SK-N-SH treated with all-trans-retinoic acid at 6 μM for 48 hours (cell line): ENCODE data around the gene HOGA1.

Experiments
- ATAC-seq: fragments of 200-7000 bp; cut with Tn5 transposase; 3 replicates; pipeline ENCODE4 v1.9.1; 2020; ENCODE audit warnings: mild to moderate bottlenecking, moderate library complexity
- ARNTL ChIP-seq: fragments of 450-650 bp; formaldehyde crosslinking; IDR thresholded peaks from 2 replicates; pipeline ENCODE4 v1.5.0; 2020; ENCODE audit warnings: low read depth, mild to moderate bottlenecking, moderate library complexity, borderline replicate concordance
- BACH2 ChIP-seq: fragments of 250-450 bp; sonication (Bioruptor Pico); IDR thresholded peaks from 2 replicates; pipeline ENCODE4 v1.9.0; 2021; ENCODE audit warnings: mild to moderate bottlenecking, borderline replicate concordance
- GLIS3 ChIP-seq: fragments of 250-450 bp; sonication (Bioruptor Pico); IDR thresholded peaks from 2 replicates; pipeline ENCODE4 v1.5.0; 2020; ENCODE audit warnings: mild to moderate bottlenecking, moderate library complexity
- ISL1 ChIP-seq: fragments of 250-450 bp; sonication (Bioruptor Pico); IDR thresholded peaks from 2 replicates; pipeline ENCODE4 v2.1.2; 2022; ENCODE audit warnings: mild to moderate bottlenecking, moderate library complexity
- PPARA ChIP-seq: fragments of 250-450 bp; sonication (Bioruptor Pico); IDR thresholded peaks from 2 replicates; pipeline ENCODE4 v1.5.0; 2020; ENCODE audit warnings: mild to moderate bottlenecking, borderline replicate concordance
- SNAI2 ChIP-seq: fragments of 250-450 bp; sonication (Bioruptor Pico); IDR thresholded peaks from 2 replicates; pipeline ENCODE4 v1.5.0; 2020; ENCODE audit warnings: mild to moderate bottlenecking, moderate library complexity
- TCF4 ChIP-seq: fragments of 250-450 bp; sonication (Bioruptor Pico); IDR thresholded peaks from 2 replicates; pipeline ENCODE4 v1.8.0; 2021; ENCODE audit warnings: mild to moderate bottlenecking, moderate library complexity, borderline replicate concordance
- TOX ChIP-seq: fragments of 250-450 bp; sonication (Bioruptor Pico); IDR thresholded peaks from 2 replicates; pipeline ENCODE4 v1.8.0; 2021; ENCODE audit warnings: mild to moderate bottlenecking, moderate library complexity, borderline replicate concordance
- ZC3H10 ChIP-seq: fragments of 250-450 bp; sonication (Bioruptor Pico); IDR thresholded peaks from 2 replicates; pipeline ENCODE4 v1.5.1; 2021; ENCODE audit warnings: mild to moderate bottlenecking, moderate library complexity
- ZFP3 ChIP-seq: fragments of 250-450 bp; sonication (Bioruptor Pico); IDR thresholded peaks from 2 replicates; pipeline ENCODE4 v1.5.0; 2020; ENCODE audit warnings: mild to moderate bottlenecking, moderate library complexity
- ZFP30 ChIP-seq: fragments of 450-650 bp; formaldehyde crosslinking; IDR thresholded peaks from 2 replicates; pipeline ENCODE4 v1.5.0; 2022; ENCODE audit warnings: mild to moderate bottlenecking, moderate library complexity
- ZNF70 ChIP-seq: fragments of 450-650 bp; formaldehyde crosslinking; IDR thresholded peaks from 2 replicates; pipeline ENCODE4 v1.5.0; 2020; ENCODE audit warnings: mild to moderate bottlenecking, moderate library complexity
- ZNF8 ChIP-seq: fragments of 450-650 bp; formaldehyde crosslinking; IDR thresholded peaks from 2 replicates; pipeline ENCODE4 v1.5.0; 2020; ENCODE audit warnings: mild to moderate bottlenecking, moderate library complexity
- TF ChIP-seq, protein P1 (sequence below): fragments of 250-450 bp; sonication (Bioruptor Pico); IDR thresholded peaks from 2 replicates; pipeline ENCODE4 v1.5.0; 2020; ENCODE audit warnings: mild to moderate bottlenecking, moderate library complexity
- TF ChIP-seq, protein P2 (sequence below): fragments of 250-450 bp; sonication (Bioruptor Pico); IDR thresholded peaks from 2 replicates; pipeline ENCODE4 v1.8.0; 2020; ENCODE audit warnings: mild to moderate bottlenecking, moderate library complexity, borderline replicate concordance
- TF ChIP-seq, protein P3 (sequence below): fragments of 250-450 bp; sonication (Bioruptor Pico); IDR thresholded peaks from 2 replicates; pipeline ENCODE4 v1.8.0; 2021; ENCODE audit warnings: low read depth, mild to moderate bottlenecking, moderate library complexity, borderline replicate concordance
- TF ChIP-seq, protein P4 (sequence below): fragments of 250-450 bp; sonication (Bioruptor Pico); IDR thresholded peaks from 2 replicates; pipeline ENCODE4 v1.5.1; 2020; ENCODE audit warnings: low read depth, mild to moderate bottlenecking, moderate library complexity

HOGA1 gene

DNA sequence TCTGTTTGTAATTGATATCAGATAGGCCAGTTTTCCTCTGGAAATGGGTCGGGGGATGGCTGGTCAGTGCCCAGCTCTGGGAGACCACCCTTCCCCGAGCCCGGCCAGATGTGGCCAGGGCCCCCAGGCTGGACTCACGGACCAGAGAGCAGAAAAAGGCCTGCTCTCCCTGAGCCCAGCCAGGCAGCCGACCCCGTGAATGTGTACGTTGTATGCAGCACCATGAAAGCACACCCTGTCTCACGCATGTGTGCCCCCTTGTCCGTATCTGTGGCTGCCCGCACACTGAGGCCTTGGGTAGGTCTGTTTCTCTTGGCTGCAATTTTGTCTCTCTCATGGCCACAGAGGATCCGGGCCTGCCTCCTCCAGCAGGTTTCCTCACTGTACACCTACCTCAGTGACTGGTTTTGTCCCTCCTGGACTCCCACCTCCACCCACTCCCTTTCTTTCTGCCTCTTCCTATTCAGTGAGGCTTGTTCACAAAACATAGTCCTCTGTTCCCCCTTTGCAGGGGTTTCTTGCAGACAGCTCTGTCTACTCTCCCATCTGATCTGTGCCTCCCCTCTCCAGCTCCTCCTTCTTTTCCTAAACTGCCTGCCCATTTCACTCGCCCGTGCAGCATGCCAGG lies 35.2 kb upstream of the HOGA1 start:
- peak; percentile 10; the same call in 1 of the 3 replicates for ATAC-seq
- TF ChIP-seq ZFP3, result no peak
- TF ChIP-seq, protein P1, sequence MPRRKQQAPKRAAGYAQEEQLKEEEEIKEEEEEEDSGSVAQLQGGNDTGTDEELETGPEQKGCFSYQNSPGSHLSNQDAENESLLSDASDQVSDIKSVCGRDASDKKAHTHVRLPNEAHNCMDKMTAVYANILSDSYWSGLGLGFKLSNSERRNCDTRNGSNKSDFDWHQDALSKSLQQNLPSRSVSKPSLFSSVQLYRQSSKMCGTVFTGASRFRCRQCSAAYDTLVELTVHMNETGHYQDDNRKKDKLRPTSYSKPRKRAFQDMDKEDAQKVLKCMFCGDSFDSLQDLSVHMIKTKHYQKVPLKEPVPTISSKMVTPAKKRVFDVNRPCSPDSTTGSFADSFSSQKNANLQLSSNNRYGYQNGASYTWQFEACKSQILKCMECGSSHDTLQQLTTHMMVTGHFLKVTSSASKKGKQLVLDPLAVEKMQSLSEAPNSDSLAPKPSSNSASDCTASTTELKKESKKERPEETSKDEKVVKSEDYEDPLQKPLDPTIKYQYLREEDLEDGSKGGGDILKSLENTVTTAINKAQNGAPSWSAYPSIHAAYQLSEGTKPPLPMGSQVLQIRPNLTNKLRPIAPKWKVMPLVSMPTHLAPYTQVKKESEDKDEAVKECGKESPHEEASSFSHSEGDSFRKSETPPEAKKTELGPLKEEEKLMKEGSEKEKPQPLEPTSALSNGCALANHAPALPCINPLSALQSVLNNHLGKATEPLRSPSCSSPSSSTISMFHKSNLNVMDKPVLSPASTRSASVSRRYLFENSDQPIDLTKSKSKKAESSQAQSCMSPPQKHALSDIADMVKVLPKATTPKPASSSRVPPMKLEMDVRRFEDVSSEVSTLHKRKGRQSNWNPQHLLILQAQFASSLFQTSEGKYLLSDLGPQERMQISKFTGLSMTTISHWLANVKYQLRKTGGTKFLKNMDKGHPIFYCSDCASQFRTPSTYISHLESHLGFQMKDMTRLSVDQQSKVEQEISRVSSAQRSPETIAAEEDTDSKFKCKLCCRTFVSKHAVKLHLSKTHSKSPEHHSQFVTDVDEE, result no peak
- TF ChIP-seq, protein P2, sequence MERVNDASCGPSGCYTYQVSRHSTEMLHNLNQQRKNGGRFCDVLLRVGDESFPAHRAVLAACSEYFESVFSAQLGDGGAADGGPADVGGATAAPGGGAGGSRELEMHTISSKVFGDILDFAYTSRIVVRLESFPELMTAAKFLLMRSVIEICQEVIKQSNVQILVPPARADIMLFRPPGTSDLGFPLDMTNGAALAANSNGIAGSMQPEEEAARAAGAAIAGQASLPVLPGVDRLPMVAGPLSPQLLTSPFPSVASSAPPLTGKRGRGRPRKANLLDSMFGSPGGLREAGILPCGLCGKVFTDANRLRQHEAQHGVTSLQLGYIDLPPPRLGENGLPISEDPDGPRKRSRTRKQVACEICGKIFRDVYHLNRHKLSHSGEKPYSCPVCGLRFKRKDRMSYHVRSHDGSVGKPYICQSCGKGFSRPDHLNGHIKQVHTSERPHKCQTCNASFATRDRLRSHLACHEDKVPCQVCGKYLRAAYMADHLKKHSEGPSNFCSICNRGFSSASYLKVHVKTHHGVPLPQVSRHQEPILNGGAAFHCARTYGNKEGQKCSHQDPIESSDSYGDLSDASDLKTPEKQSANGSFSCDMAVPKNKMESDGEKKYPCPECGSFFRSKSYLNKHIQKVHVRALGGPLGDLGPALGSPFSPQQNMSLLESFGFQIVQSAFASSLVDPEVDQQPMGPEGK (CRISPR knock-in tag), result no peak
- TF ChIP-seq GLIS3 (CRISPR knock-in tag), result no peak
- TF ChIP-seq TCF4 (CRISPR knock-in tag), result no peak
- no peak for TF ChIP-seq ZFP30 (CRISPR knock-in tag)
- TF ChIP-seq ISL1 (CRISPR knock-in tag), result no peak

DNA sequence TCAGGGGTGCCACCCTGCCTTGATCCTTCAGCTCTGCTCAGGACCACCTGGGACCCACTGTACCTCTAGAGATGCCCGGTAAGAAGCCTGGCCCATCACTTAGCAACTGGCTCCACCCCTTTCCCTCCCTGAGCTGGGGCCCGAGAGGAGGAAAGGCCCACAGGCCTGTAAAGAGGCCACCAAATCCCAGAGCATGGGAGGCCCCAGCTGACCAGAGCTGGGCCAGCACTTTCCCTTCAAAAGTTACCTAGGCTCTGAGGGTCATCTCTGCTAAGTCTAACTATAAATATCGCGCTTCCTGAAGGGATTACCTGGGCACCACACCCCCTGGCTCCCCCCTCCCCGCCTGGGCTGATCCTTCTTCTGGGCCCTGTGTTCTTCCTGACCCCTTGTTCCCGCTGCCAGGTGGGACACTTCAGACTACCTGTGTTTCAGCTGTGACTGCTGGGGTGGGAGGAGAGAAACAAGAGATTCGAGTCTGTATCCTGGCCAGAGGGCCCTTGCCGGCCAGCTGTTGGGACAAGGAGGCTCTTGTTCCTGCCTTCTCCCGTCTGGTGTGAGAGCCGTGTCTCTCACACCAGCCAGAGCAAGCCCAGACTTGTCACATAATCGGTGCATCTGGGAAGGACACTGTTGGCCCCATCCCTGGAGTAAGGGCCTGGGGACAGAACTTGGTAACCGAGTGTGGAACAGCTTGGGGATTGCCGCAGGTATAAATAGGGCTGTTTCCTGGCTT lies 34.4 kb upstream of the HOGA1 start:
- TF ChIP-seq ZFP30 (CRISPR knock-in tag) (no peak), TCF4 (CRISPR knock-in tag) (no peak), BACH2 (no peak), ZNF8 (CRISPR knock-in tag) (no peak), ARNTL (no peak), ZFP3 (no peak), SNAI2 (CRISPR knock-in tag) (no peak), PPARA (CRISPR knock-in tag) (no peak), ZNF70 (CRISPR knock-in tag) (no peak), ZC3H10 (no peak), TOX (CRISPR knock-in tag) (no peak)
- TF ChIP-seq, protein P3, sequence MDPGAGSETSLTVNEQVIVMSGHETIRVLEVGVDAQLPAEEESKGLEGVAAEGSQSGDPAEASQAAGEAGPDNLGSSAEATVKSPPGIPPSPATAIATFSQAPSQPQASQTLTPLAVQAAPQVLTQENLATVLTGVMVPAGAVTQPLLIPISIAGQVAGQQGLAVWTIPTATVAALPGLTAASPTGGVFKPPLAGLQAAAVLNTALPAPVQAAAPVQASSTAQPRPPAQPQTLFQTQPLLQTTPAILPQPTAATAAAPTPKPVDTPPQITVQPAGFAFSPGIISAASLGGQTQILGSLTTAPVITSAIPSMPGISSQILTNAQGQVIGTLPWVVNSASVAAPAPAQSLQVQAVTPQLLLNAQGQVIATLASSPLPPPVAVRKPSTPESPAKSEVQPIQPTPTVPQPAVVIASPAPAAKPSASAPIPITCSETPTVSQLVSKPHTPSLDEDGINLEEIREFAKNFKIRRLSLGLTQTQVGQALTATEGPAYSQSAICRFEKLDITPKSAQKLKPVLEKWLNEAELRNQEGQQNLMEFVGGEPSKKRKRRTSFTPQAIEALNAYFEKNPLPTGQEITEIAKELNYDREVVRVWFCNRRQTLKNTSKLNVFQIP (CRISPR knock-in tag), result no peak
- TF ChIP-seq, protein P1, result no peak
- TF ChIP-seq, protein P2 (CRISPR knock-in tag), result no peak
- TF ChIP-seq, protein P4, sequence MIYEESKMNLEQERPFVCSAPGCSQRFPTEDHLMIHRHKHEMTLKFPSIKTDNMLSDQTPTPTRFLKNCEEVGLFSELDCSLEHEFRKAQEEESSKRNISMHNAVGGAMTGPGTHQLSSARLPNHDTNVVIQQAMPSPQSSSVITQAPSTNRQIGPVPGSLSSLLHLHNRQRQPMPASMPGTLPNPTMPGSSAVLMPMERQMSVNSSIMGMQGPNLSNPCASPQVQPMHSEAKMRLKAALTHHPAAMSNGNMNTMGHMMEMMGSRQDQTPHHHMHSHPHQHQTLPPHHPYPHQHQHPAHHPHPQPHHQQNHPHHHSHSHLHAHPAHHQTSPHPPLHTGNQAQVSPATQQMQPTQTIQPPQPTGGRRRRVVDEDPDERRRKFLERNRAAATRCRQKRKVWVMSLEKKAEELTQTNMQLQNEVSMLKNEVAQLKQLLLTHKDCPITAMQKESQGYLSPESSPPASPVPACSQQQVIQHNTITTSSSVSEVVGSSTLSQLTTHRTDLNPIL (CRISPR knock-in tag), result no peak
- peak; percentile 55 for ATAC-seq
